22Rv1 (cell line): ENCODE measurements around the gene ADCY2.

Experiments used
- H3K27ac ChIP-seq: fragments of 450-650 bp; 2 replicates; pipeline ENCODE4 v1.5.1; 2017
- CTCF ChIP-seq: fragments of 450-650 bp; IDR thresholded peaks from 2 replicates; pipeline ENCODE4 v1.5.1; 2017; ENCODE audit warnings: mild to moderate bottlenecking
- ZFX ChIP-seq: fragments of 450-650 bp; IDR thresholded peaks from 2 replicates; pipeline ENCODE4 v1.6.1; 2017; ENCODE audit warnings: antibody characterized with exemption, borderline replicate concordance

Gene ADCY2

GRCh38 chr5:7608772-7609171 lies 212.8 kb downstream of the ADCY2 start:
- TF ChIP-seq ZFX, result no peak
- no peak for TF ChIP-seq CTCF
- no peak overlapping the region for H3K27ac ChIP-seq

- no peak overlapping the region for H3K27ac ChIP-seq
- TF ChIP-seq ZFX (no peak), CTCF (no peak)
Measured at GRCh38 chr5:7609726-7610125, 213.8 kb downstream of the ADCY2 start.

- no peak for TF ChIP-seq CTCF
- TF ChIP-seq ZFX, result no peak
- H3K27ac ChIP-seq, result no peak overlapping the region
Measured at GRCh38 chr5:7610531-7611177, 214.7 kb downstream of the ADCY2 start.

GRCh38 chr5:7611518-7611917 lies 215.6 kb downstream of the ADCY2 start:
- no peak overlapping the region for H3K27ac ChIP-seq
- TF ChIP-seq CTCF, result no peak
- no peak for TF ChIP-seq ZFX

GRCh38 chr5:7615566-7616061 lies 219.7 kb downstream of the ADCY2 start:
- TF ChIP-seq CTCF (no peak), ZFX (no peak)
- no peak overlapping the region for H3K27ac ChIP-seq

- TF ChIP-seq ZFX (no peak), CTCF (no peak)
- H3K27ac ChIP-seq, result no peak overlapping the region
Measured at GRCh38 chr5:7616897-7617296, 221.0 kb downstream of the ADCY2 start.

GRCh38 chr5:7622498-7622897 lies 226.6 kb downstream of the ADCY2 start:
- H3K27ac ChIP-seq, result no peak overlapping the region
- no peak for TF ChIP-seq CTCF
- no peak for TF ChIP-seq ZFX
